ENCODE data around the gene TNK2.

DNA sequence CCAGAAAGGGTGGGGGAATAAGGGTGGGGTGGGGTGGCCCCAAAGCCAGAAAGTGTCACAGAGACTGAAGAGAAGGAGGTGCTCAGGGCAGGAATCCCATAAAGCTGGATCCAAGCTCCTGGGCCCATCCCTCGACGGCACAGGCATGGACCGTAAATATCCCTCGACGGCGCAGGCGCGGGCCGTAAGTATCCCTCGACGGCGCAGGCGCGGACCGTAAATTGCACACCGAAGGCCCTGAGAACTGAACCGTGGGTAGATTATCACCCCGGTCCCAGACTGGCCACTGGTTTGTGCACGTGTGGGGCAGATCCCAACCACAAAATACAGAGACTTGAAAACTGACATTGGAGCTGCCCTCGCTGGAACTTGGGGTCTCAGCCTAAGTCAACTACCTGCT lies 55.3 kb downstream of the TNK2 start:
- TF ChIP-seq POLR2A (IDR thresholded peaks at IDR 0.05; ENCODE audit: low read length) (no peak), GATA1 (IDR thresholded peaks at IDR 0.05; ENCODE audit: low read depth, low read length) (no peak)
